ENCODE data around the gene PRKCA. TPM values are rescaled to one million over a fixed set of nuclear protein-coding genes. Genes with fewer than 3 reads are reported as not detected.

PRKCA gene
- total and polyA plus RNA-seq, 9 of the 15 experiments (the other 6 are each of a cell fraction or from before 2014, with no cell fraction given), result 3.2 to 33.0 (median 17.8) TPM

- ATAC-seq (no peak), FAIRE-seq (no peak), DNase-seq (ENCODE audit: extremely low read depth in 1 of 4, low spot score in 3 of 4) (no peak)
- Histone ChIP-seq H3K9me3 (replicated peaks; ENCODE audit: control insufficient read depth, insufficient read depth, low read depth, low read length) (no peaks in the 10 kb centered on the region), H3K4me1 (replicated peaks in 1 of 2; ENCODE audit: control insufficient read depth in 2 of 2, insufficient read depth in 2 of 2, low read length in 2 of 2) (no peaks in the 10 kb centered on the region; a peak in 2 of 5 replicates), H4K20me1 (replicated peaks; ENCODE audit: control insufficient read depth, insufficient read depth, low read length) (peaks cover 4% of the 10 kb centered on the region; the same call in 1 of the 2 replicates), H3K4me3 (no peak overlapping the region), H3K27me3 (ENCODE audit: control insufficient read depth in 2 of 2, insufficient read depth in 2 of 2, low read length in 2 of 2) (no peaks in the 10 kb centered on the region), H2AFZ (ENCODE audit: low read depth, low read length) (no peak overlapping the region), H3K27ac (ENCODE audit: extremely low read depth, low read depth, low read length) (no peak overlapping the region), H3K9me1 (ENCODE audit: control insufficient read depth, insufficient read depth, low read length) (peaks cover 4% of the 10 kb centered on the region), H3K79me2 (ENCODE audit: control insufficient read depth, insufficient read depth, low read length) (no peaks in the 10 kb centered on the region), H3K36me3 (ENCODE audit: control insufficient read depth, insufficient read depth, low read length) (no peaks in the 10 kb centered on the region), H3K9ac (ENCODE audit: insufficient read depth in 1 of 2, low read depth in 2 of 2, low read length in 2 of 2) (no peak overlapping the region), H3K4me2 (ENCODE audit: insufficient read depth, low read length) (no peak overlapping the region)
- CTCF ChIA-PET (ENCODE audit: low intra/inter-chr PET ratio), result no interaction called here
- intact Hi-C loops (cut with micrococcal nuclease) (no loop called here), in situ Hi-C loops (cut with MboI) (no loop called here)
- WGBS (ENCODE audit: insufficient coverage, low coverage, missing lambda C conversion rate), result 94% methylated on average over 5 of the region's 7 CpGs
- POLR2A ChIA-PET, result no interaction called here
- no peak for TF ChIP-seq ZNF384 (IDR thresholded peaks at IDR 0.05; ENCODE audit: low read depth, low read length)
- TF ChIP-seq PBX2 (CRISPR knock-in tag; IDR thresholded peaks at IDR 0.05; ENCODE audit: low read depth), result no peak
- no peak for TF ChIP-seq PBX2 (tag; conservative IDR thresholded peaks at IDR 0.05; ENCODE audit: low read depth)
- no peak for TF ChIP-seq TSC22D4 (tag; IDR thresholded peaks at IDR 0.05)
- TF ChIP-seq FOXA3 (CRISPR knock-in tag; conservative IDR thresholded peaks at IDR 0.05 in 1 of 2, IDR thresholded peaks at IDR 0.05 in 1 of 2), result no peak
- TF ChIP-seq JUND (IDR thresholded peaks at IDR 0.05; ENCODE audit: borderline replicate concordance, low read depth, low read length), result no peak
- TF ChIP-seq JUND (tag; IDR thresholded peaks at IDR 0.05; ENCODE audit: borderline replicate concordance, low read depth, low read length), result no peak
- TF ChIP-seq SNIP1 (IDR thresholded peaks at IDR 0.05; ENCODE audit: low read depth), result no peak
- no peak for TF ChIP-seq MAX (CRISPR knock-in tag; IDR thresholded peaks at IDR 0.05)
- TF ChIP-seq HMGXB4 (CRISPR knock-in tag; IDR thresholded peaks at IDR 0.05), result no peak
- no peak for TF ChIP-seq HIVEP1 (CRISPR knock-in tag; IDR thresholded peaks at IDR 0.05)
- TF ChIP-seq MYC (IDR thresholded peaks at IDR 0.05; ENCODE audit: low read depth, low read length), result no peak
- no peak for TF ChIP-seq MYC (CRISPR knock-in tag; IDR thresholded peaks at IDR 0.05; ENCODE audit: borderline replicate concordance, low read depth)
- TF ChIP-seq CREB1 (IDR thresholded peaks at IDR 0.05), result no peak
- TF ChIP-seq CREB1 (CRISPR knock-in tag; IDR thresholded peaks at IDR 0.05), result no peak
- BruUV-seq (replicated peaks), result no TSS peak
Observed at GRCh38 chr17:66589892-66590291, 287.5 kb downstream of the PRKCA start.

Measured in K562 (cell line).